Dermis microvascular lymphatic vessel endothelial cell (primary cell): ENCODE data around the gene TFRC. TPM values are rescaled to one million over a fixed set of nuclear protein-coding genes. Genes with fewer than 3 reads are reported as not detected.
"Not testable (repeated sequence)": the region's sequence is repeated elsewhere in the genome, so short reads cannot be mapped to it uniquely, and the experiment has no call there.

Experiments used
- DNase-seq, 2 donors: peaks; one replicate each; pipeline versions ENCODE4 v3.0.0 to v3.0.0-alpha.2; 2010; ENCODE audit warnings: low read depth in 2 of 2
- total RNA-seq: library from RNA; depleted of rRNA; stranded (reverse); fragments of >200 nt; gene quantifications from 2 replicates; pipeline ENCODE4 v1.2.1, GENCODE V29; 2014

Gene TFRC
- total RNA-seq, 1 donor from 2014 or later, result 160 TPM

DNA sequence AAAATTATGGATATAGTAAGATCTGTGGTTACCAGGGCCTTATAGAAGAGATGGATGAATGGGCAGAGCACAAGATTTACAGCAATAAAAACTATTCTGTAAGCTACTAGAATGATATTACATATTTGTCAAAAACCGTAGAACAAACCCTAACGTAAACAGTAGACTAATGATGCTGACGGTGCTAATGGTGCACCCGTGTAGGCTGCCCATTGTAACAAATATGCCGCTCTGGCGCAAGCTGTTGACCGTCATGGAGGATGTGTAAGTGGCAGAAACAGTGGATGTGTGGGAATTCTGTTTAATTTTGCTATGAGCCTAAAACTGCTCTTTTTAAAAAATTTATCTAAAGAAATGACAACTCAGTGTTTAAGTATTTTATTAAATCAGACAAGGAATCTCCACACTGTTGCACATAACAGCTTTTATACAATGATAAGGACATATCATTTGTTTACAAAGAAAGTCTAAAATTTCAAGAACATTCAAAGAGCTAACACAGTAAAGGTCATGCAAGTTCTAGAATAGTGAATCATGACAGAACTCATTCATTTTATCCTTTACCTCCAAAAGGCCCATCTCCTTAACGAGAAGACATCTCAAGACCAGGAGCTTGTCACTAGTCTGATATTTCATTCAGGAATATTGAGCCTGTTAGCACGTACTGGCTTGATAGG is 32.8 kb downstream of the TFRC start:
- no peak for DNase-seq

DNA sequence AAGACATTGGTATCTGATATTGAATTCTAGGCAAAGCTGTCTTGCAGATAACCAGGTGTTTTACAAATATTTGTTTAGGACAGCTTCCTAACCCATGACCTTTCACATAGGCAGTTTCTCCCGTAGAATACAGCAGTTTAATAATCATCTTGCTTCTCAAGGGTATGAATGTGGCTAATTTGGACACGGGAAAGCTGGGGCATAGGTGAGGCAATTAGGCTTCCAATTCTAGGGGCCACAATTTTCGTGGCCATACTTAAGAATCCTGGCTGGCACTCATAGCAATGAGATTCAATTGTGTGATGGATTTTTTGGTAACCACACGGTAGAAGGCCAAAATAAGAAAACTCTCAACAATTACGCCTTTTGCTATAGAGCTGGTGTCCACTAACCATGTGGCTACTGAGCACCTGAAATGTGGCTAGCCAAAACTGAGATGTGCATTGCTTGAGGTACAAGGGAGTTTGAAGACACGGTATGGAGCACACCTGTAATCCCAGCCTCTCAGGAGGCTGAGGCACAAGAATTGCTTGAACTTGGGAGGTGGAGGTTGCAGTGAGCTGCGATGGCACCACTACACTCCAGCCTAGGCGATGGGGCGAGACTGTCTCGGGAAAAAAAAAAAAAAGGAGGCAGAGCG is 34.4 kb downstream of the TFRC start:
- no peak for DNase-seq

DNA sequence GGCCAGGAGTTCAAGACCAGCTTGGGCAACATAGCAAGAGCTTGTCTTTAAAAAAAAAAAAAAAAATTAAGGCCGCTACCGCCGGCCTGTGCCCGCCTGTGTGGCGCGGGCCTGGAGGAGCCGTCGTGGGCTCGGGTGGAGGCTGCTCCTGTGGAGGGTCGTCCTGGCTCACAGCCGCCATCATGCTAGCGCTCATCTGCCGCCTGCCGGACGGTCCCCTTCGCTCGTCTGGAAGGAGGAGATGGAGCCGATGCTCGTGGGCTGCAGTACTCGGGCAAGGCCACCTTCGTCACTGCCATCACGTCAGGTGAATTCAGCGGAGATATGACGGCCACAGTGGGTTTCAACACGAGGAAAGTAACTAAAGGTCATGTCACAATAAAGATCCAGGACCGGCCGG is 37.4 kb downstream of the TFRC start:
- DNase-seq, result no peak

DNA sequence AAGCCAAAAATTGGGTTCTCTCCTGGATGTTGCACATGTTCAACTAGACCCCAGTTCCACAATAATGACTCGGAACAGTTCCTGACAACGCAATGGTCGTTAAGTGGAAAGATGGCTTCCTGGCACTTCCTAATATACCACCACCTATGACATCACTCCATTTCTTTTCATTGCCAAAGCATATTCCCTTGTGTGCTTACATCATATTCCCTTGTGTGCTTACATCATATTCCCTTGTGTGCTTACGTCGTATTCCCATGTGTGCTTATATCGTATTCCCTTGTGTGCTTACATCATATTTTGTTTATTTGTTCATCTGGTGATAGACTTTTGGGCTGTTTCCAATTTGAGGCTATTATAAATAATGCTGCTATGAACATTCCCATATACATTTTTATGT is 39.2 kb downstream of the TFRC start:
- no peak for DNase-seq

DNA sequence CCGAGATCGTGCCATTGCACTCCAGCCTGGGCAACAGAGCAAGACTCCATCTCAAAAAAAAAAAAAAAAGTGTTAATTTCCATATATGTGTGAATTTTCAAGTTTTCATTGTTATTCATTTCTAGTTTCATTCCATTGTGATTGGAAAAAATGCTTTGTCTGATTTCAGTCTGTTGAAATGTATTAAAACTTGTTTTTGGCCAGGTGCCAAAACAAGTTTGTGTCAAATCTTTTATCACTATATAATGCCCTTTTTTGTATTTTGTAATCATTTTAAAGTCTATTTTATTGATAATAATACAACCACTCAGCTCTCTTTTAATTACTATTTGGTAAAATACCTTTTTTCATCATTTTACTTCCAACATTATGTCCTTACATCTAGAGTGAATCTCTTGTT is 42.5 kb downstream of the TFRC start:
- peak in 1 of 2 donors; percentile 1 for DNase-seq

DNA sequence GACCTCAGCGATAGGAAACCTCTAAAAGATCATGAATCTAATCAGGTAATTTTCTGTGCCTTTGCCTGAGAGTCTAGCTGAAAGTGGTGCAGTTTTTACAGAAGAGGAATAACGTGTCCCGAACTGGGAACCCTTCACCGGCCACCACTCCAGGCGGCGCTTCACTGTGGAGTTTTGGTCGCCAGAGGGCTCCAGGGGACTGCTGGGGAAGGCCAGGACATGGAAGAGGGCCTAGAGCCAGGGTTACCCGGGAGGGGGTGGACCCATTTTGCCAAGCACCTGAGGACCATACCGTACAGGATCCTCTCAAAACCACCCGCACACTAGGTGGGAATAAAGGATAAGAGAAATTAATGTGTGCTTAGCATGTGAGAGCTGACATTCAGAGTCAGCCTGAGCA is 55.8 kb downstream of the TFRC start:
- peak; percentile 1 to 22 for DNase-seq

DNA sequence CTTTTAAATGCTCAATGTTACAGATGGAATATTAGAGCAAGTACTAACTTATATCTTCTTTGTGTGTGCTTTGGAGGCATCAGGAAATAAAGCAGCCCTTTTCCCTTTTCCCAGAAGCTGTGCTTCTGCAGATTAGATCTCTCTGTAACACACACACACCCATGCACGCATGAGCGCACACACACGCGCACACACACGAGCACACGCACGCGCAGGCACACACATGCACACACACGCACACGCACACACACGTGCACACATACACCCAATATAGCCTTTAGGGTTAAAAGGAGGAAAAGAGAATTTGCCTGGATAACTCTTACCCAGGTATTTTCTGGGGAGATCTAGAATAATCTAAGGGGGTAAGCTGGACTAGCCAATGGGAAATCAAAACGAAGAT is 56.9 kb downstream of the TFRC start:
- no peak for DNase-seq

DNA sequence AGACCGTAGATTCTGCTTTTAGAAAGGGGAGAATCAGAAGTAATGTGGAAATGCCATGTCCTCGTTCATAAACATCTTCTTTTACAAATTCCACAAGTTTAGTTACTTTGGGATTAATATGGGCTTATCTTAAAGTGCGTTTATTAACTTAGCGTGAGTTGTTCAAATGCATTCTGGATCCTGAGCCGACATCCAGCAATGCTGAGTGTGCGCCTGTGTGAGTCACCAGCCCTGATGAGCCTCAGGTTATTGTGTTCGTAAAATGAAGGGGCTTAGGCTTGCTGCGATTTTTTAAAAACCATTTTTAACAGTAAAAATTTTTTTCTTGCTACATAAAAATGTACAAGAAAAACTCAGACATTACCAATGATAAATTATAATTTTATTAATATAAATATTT is 57.9 kb downstream of the TFRC start:
- no peak for DNase-seq

DNA sequence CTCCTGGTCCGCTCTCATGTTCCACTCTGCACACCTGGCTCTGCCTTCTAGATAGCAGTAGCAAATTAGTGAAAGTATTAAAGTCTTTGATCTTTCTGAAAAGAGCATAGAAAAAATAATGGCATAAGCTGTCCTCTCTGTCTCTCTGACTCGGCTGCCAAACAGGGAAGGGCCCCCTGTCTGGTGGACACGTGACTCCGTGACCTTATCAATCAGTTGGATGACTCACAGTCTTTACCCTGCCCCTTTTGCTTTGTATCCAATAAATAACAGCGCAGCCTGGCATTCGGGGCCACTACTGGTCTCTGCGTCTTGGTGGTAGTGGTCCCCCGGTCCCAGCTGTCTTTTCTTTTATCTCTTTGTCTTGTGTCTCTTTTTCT is 59.4 kb downstream of the TFRC start:
- DNase-seq, result not testable (repeated sequence)

DNA sequence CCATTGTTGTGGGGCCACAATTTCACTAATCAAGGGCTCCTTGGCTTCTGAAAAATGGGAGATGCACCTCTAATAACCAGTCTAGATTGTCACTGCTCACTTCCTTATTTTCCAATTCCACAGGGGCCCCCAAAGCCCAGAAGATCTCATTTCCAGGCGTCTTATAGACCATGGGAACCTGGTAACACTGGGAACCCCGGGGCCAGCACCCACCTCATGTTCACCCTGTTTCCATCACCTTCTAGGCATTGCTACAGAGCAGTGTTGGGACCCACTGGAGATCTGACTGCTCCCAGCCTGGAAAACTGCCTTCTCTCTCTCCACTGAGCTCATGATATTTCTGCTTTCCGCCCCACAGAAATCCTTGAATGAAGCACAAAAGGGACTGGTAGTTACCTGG is 61.5 kb downstream of the TFRC start:
- no peak for DNase-seq

DNA sequence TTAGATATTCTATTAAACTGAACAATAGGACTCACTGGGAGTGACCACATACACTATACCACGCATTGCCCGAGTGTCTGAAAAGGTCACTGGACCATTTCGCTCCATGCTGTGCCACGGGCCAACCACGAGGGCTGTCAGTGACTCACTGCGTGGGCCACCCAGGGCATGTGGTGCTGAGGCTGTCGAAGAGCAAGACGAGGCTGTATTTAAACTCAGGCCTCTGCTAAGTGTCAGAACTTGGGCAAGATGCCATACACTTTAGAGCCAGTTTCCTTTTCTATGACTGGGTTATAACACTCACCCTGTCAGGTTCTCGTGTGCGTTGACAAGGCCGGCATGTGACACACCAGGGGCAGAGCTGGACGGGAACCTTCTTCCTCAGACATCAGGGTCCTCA is 62.3 kb downstream of the TFRC start:
- peak in 1 of 2 donors; percentile 9 for DNase-seq

DNA sequence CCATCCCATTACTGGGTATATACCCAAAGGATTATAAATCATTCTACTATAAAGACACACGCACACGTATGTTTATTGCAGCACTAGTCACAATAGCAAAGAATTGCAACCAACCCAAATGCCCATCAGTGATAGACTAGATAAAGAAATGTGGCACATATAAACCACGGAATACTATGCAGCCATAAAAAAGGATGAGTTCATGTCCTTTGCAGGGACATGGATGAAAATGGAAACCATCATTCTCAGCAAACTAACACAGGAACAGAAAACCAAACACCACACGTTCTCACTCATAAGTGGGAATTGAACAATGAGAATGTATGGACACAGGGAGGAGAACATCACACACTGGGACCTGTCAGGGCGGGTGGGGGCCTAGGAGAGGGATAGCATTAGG is 63.7 kb downstream of the TFRC start:
- not testable (repeated sequence) for DNase-seq

DNA sequence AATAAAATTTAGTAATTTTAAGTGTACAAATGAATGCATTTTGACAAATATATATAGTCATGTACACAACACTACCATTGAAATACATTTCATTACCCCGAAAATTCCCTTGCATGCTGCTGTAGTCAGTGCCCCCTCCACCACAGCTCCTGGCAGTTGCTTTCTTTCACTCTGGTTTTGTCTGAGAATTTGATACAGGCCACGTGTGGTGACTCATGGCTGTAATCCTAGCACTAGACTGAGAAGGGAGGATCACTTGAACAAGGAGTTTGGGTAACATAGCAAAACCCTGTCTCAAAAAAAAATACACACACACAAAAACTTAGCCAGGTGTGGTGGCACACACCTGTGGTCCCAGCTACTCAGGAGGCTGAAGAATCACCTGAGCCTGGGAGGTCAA is 65.4 kb downstream of the TFRC start:
- DNase-seq, result no peak

DNA sequence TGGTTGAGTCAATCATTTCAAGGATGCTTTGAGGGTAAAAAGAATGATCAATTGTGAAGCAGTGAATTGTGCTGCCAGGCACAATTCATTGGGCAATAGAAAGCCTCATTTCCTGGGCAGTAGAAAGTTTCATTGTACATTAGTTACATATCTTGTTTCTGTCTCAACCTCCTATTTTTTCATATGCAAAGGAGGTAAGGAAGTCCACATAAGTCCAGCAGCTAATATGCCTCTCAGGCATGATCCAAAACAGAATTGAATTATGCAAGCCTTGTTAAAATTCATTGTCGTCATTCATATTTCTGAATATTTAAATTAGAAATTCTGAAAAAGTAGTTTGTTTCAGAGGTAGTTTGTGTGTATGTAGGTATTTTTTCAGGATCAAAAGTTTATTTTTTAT is 65.8 kb downstream of the TFRC start:
- DNase-seq, result no peak

DNA sequence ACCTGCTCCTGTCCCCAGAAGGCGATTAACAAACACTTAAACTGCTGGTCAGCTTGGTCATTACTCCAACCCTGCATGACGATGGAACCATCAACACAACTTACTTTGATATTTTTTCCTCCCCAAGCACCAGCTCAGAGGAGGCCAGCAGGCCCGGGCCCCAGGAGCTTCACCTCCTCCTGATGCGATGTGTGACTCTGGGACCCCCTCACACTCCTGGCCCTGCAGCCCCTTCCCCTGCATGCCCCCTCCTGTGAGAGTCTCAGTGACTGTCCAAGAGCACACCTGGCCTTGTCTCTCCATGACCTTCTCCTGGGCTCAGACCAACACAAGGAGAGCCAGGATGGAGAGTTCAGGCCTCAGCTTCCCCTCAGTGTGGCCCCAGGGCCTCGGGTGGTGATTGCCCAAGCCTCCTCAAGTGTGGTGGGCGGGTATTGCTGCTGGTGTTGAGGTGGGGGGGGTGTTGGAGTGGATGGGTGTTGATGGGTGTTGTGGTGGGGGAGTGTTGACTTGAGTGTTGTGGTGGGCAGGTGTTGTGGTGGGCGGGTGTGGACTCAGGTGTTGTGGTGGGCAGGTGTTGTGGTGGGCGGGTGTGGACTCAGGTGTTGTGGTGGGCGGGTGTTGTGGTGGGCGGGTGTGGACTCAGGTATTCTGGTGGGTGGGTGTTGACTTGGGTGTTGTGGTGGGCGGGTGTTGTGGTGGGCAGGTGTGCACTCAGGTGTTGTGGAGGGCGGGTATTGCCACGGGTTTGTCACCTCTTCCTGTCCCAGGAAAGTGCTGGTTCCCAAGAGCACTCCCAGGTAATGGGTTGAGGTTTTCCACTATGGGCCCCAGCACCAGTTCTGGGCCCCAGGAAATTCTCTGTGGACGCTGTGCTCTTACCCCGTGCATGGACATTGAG is 68.1 kb downstream of the TFRC start:
- no peak for DNase-seq

DNA sequence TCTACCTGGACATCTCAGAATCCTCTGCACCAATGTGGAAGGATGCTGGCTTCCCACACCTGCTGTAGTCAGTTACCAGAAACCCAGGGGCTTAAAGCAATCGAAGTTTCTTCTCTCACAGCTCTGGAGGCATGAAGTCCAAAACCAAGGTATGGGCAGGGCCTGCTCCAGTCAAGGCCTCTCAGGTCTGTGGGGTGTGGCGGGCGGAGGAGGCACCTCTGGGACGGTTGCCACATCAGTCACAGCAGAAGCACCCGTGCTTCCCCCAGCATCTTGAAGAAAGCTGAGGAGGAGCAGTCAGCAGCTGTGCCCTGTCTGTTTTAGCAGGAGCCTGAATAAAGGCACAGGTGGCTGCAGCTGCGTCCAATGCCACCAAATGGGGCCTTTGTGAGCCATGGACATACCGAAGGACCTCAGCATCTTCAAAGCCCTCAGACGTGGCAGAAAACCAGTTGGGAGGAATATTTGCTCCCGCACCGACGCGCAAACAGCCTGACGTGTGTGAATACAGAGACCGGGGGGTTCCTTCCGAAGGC is 68.9 kb downstream of the TFRC start:
- no peak for DNase-seq

DNA sequence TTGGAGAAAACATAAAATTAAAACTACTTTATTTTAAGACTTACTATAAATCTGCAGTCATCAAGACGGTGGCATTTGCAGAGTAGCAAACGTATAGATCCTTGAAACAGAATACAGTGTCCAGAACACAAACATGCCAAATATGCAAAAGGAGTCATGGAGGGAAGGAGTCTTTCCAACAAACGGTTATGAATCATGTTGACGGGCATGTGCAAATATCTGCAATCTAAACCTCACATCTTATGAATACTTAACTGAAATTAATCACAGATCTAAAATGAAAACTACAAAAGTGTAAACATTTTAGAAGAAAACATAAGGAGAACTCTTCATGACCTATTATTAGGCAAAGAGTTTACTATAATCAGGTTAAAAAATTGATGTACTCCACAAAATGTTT is 69.4 kb downstream of the TFRC start:
- DNase-seq, result no peak

DNA sequence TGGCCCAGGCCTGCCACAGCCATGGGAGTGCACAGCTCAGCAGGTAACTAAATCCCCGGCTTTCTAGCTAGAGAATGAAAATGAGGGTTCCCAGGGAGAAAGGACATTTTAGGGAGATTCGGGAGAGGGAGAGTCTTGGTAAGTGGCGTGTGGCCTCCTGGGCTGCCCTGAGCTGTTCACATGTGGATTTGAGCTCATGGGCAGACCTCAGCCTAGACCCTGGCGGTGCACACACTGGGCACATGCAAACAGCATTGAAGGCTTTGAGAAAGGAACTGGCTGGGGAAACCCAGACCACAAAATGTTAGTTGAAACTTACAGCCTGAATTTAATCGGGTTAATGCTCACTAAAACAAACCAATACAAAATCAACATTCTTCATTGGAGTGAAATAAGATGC is 72.4 kb downstream of the TFRC start:
- no peak for DNase-seq

DNA sequence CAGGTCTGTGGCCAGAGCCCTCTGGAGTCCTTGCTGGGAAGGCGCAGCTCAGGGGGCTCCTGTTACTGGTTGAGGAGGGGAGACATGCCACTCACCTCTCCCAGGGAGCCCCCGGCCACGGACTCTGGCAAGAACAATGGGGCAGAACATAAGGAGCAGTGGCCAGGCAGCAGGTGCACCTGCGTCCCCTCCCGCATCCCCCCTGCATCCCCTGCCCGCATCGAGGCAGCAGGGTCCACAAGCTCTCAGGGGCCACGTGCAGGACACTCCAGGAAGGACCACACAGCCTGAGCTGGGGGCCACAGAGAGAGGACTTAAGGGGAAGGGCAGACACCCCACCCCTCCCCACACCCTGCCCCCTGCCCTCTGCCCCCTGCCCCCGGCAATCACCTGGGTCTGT is 73.0 kb downstream of the TFRC start:
- DNase-seq, result no peak

DNA sequence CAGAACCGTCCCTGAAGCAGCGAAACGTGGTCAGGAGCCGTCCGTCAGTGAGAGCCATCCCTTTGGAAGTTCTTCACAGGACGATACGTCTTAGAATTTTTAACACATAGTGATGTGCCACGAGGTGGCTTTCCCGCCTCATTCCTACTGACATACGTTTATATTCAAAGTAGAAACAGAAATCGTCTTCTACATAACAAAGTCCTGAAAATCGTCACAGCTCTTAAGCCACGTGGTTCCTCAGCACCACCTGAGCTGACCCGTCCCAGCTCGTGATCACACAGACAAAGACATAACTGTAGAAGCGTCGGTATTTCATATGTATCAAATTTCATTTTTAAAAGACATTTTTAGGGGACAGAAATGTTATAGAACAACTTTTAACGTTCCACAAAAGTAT is 73.5 kb downstream of the TFRC start:
- no peak for DNase-seq

DNA sequence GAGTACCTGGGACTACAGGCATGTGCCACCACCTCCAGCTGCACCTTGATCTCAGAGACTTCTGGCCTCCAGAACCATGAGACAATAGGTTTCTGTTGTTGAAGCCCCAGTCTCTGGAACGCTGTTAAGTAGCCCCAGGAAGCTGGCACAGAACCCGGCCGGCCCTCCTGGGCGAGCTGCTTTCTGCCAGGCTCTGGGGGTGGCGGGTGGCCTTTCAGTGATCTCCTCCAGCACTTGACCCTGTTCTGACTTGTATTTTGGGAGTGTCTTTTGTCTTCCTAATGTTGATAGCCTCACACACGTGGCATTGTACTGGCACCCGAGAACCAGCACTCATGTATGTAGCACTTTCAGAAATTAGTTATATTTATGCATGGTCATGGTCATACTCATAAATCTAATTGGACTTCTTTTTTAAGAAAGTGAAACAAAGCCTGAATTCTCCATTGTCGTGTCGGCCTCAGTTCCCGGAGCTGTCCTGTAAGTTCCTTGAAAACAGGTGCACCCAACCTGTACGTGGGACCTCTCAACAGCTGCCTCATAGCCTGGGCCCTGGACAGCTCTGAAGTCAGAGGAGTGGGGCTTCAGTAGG is 74.0 kb downstream of the TFRC start:
- no peak for DNase-seq

DNA sequence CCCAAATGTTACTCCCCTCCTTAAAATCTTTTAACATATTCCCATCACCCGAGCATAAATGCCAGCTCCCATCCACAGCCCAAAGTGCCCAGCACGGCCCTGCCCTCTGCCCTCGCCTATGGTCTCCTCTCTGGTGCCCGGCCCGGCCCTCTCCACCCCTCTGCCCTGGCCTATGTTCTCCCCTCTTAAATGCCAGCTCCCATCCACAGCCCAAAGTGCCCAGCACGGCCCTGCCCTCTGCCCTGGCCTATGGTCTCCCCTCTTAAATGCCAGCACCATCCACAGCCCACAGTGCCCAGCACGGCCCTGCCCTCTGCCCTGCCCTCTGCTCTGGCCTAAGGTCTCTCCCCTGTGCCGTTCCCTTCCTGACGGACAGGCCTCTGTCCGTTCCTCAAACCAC is 76.6 kb downstream of the TFRC start:
- not testable (repeated sequence) for DNase-seq
